B cell (primary cell): ENCODE results near the gene LIMCH1. TPM values are rescaled to one million over a fixed set of nuclear protein-coding genes. Genes with fewer than 3 reads are reported as not detected.
"Not testable (repeated sequence)": the region's sequence is repeated elsewhere in the genome, so short reads cannot be mapped to it uniquely, and the experiment has no call there.

Experiments used
- ATAC-seq: fragments of 200-7000 bp; cut with Tn5 transposase; one replicate; pipeline ENCODE4 v1.10.0; 2021; ENCODE audit warnings: low read depth, mild to moderate bottlenecking, moderate number of reproducible peaks, moderate library complexity
- CTCF ChIA-PET: fragments of 350-600 bp; sonication (Branson Sonifier 250); formaldehyde crosslinking; loops from one replicate; lab custom pipeline; 2021; ENCODE audit warnings: antibody characterized with exemption, inconsistent platforms; lab: Charles Lee
- POLR2A ChIA-PET: fragments of 350-600 bp; sonication (Branson Sonifier 250); formaldehyde crosslinking; loops from one replicate; lab custom pipeline; 2021; ENCODE audit warnings: antibody characterized with exemption; lab: Charles Lee
- DNase-seq: peaks from one replicate; pipeline ENCODE4 v3.0.0; 2013
- H2AFZ ChIP-seq: 2 replicates; pipeline ENCODE4 v1.6.1; 2012; ENCODE audit warnings: mild to moderate bottlenecking, low read depth, low read length; ENCODE audit not compliant: insufficient read depth, poor library complexity, severe bottlenecking
- H3K27ac ChIP-seq, 2 donors: 1 replicate in 1 of 2; 2 replicates in 1 of 2; pipeline ENCODE4 v1.5.1; 2012 to 2013; ENCODE audit warnings: low read length in 2 of 2, mild to moderate bottlenecking in 2 of 2, moderate library complexity in 1 of 2
- H3K27me3 ChIP-seq, 4 experiments: fragments of 200-600 bp in 1 of 4; sonication (generic) in 1 of 4; replicated peaks in 1 of 4; 1 replicate in 2 of 4; 2 replicates in 2 of 4; pipeline versions ENCODE4 v1.6.1 to v1.7.0; 2013 to 2016; ENCODE audit warnings: low read length in 3 of 4, mild to moderate bottlenecking in 2 of 4, mixed read lengths in 1 of 4, moderate library complexity in 1 of 4; ENCODE audit not compliant: insufficient read depth in 4 of 4, control insufficient read depth in 3 of 4; ENCODE audit errors: control extremely low read depth in 1 of 4
- H3K36me3 ChIP-seq, 2 experiments: replicated peaks in 1 of 2; 1 replicate in 1 of 2; 2 replicates in 1 of 2; pipeline versions ENCODE4 v1.6.1 to v1.7.1; 2013; ENCODE audit warnings: low read length in 1 of 2; ENCODE audit not compliant: insufficient read depth in 2 of 2, control insufficient read depth in 1 of 2; ENCODE audit errors: control extremely low read depth in 1 of 2, extremely low read depth in 1 of 2
- H3K4me1 ChIP-seq, 2 donors: fragments of 200-600 bp in 1 of 2; sonication (generic) in 1 of 2; 1 replicate in 1 of 2; 2 replicates in 1 of 2; pipeline versions ENCODE4 v1.5.1 to v1.6.1; 2013 to 2017; ENCODE audit warnings: low read length in 2 of 2; ENCODE audit not compliant: control insufficient read depth in 2 of 2, insufficient read depth in 2 of 2
- H3K4me2 ChIP-seq: replicated peaks from 2 replicates; pipeline ENCODE3; 2012; ENCODE audit warnings: mild to moderate bottlenecking, low read depth, low read length; ENCODE audit not compliant: poor library complexity, severe bottlenecking
- H3K4me3 ChIP-seq, 5 experiments: fragments of 200-600 bp in 1 of 5; sonication (generic) in 1 of 5; 1 replicate in 3 of 5; 2 replicates in 2 of 5; pipeline versions ENCODE4 v1.5.1 to v1.7.0; 2011 to 2016; ENCODE audit warnings: low read length in 4 of 5, mild to moderate bottlenecking in 4 of 5, low read depth in 2 of 5, control low read depth in 1 of 5, moderate library complexity in 1 of 5; ENCODE audit not compliant: insufficient read depth in 1 of 5; ENCODE audit errors: control extremely low read depth in 1 of 5, extremely low read depth in 1 of 5
- H3K79me2 ChIP-seq: fragments of 200-600 bp; sonication (generic); one replicate; pipeline ENCODE4 v1.6.0; 2016; ENCODE audit warnings: low read length; ENCODE audit not compliant: control insufficient read depth, insufficient read depth
- H3K9ac ChIP-seq: fragments of 200-600 bp; sonication (generic); 2 replicates; pipeline ENCODE4 v1.6.1; 2017; ENCODE audit warnings: mild to moderate bottlenecking, low read length, moderate library complexity
- H3K9me3 ChIP-seq, 3 donors: one replicate each; pipeline versions ENCODE4 v1.6.1 to v1.7.1; 2013; ENCODE audit warnings: low read length in 2 of 3; ENCODE audit not compliant: control insufficient read depth in 2 of 3, insufficient read depth in 1 of 3; ENCODE audit errors: control extremely low read depth in 1 of 3
- H4K20me1 ChIP-seq: 2 replicates; pipeline ENCODE4 v1.6.0; 2012; ENCODE audit warnings: mild to moderate bottlenecking, low read length; ENCODE audit not compliant: insufficient read depth, control insufficient read depth, poor library complexity, severe bottlenecking
- H3K27ac Mint-ChIP-seq: one replicate; pipeline ENCODE4 v1.8.0; 2021; ENCODE audit warnings: mixed read lengths
- H3K27me3 Mint-ChIP-seq: one replicate; pipeline ENCODE4 v1.8.0; 2021; ENCODE audit warnings: mixed read lengths
- H3K4me1 Mint-ChIP-seq: one replicate; pipeline ENCODE4 v1.8.0; 2021; ENCODE audit warnings: mixed read lengths
- H3K4me3 Mint-ChIP-seq: one replicate; pipeline ENCODE4 v1.8.0; 2021; ENCODE audit warnings: mixed read lengths
- H3K9me3 Mint-ChIP-seq: one replicate; pipeline ENCODE4 v1.8.0; 2022; ENCODE audit warnings: mixed read lengths; ENCODE audit not compliant: insufficient read depth
- EZH2 ChIP-seq: IDR thresholded peaks from 2 replicates; pipeline ENCODE4 v1.6.1; 2012; ENCODE audit warnings: borderline replicate concordance, low read depth, mild to moderate bottlenecking, moderate library complexity, low read length; ENCODE audit not compliant: insufficient read depth, poor library complexity, severe bottlenecking
- WGBS: methylation state at CpG from one replicate; pipeline ENCODE4 v1.1.5; 2013; ENCODE audit warnings: missing lambda C conversion rate; ENCODE audit not compliant: insufficient coverage; 5-methylcytosine and 5-hydroxymethylcytosine counted together
- intact Hi-C: fragments of 100-400 bp; cut with micrococcal nuclease; formaldehyde crosslinking; loops from one replicate; pipeline ENCODE4 v1.10.0; 2022
- polyA plus RNA-seq: library from polyadenylated mRNA; depleted of rRNA; stranded (reverse); fragments of >200 nt; gene quantifications from 2 replicates; pipeline ENCODE4 v1.2.3, GENCODE V29; 2012
- total RNA-seq, 2 donors: library from RNA; stranded (reverse); fragments of 120-200 nt in 1 of 2; gene quantifications; 1 replicate in 1 of 2; 2 replicates in 1 of 2; pipeline versions ENCODE4 v1.2.3 to v1.2.4, GENCODE V29; 2013 to 2022
- TF ChIP-seq, protein P1 (sequence below): fragments of 200-600 bp; IDR thresholded peaks from one replicate; pipeline ENCODE4 v1.8.0; 2022; ENCODE audit warnings: antibody characterized with exemption, mild to moderate bottlenecking

Gene LIMCH1
- total and polyA plus RNA-seq, 2 donors (not counting 1 experiment from before 2014, with no cell fraction given) = not detected

DNA sequence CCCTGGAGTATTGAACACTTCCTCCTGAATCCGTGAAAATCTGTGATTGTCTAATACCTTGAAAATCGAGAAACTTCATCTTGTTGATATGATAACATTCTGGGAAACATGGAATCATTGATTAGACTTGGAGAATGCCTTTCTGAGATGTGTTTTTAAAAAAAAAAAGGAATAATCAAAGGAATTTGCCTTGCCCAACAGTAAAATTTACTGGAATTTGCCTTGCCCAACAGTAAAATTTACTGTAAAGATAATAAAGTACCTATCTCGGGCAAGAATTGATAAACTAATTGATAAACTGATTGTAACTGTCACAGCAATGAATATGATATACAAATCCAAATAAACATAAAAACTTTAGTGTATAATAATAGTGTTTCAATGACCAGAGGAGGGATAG is 165.8 kb downstream of the LIMCH1 start:
- H3K4me3 ChIP-seq = no peak overlapping the region
- ChIA-PET POLR2A (no interaction called here), CTCF (no interaction called here)
- no peaks in the 10 kb centered on the region for H4K20me1 ChIP-seq
- no peak overlapping the region for H3K4me2 ChIP-seq
- H3K79me2 ChIP-seq = no peaks in the 10 kb centered on the region
- ATAC-seq (no peak), DNase-seq (no peak)
- H3K9me3 Mint-ChIP-seq = no peaks in the 10 kb centered on the region
- intact Hi-C loops = no loop called here
- H3K27ac ChIP-seq = no peak overlapping the region
- no peak overlapping the region for H3K4me3 Mint-ChIP-seq
- H3K9me3 ChIP-seq = no peaks in the 10 kb centered on the region
- TF ChIP-seq EZH2 = no peak
- TF ChIP-seq, protein P1, sequence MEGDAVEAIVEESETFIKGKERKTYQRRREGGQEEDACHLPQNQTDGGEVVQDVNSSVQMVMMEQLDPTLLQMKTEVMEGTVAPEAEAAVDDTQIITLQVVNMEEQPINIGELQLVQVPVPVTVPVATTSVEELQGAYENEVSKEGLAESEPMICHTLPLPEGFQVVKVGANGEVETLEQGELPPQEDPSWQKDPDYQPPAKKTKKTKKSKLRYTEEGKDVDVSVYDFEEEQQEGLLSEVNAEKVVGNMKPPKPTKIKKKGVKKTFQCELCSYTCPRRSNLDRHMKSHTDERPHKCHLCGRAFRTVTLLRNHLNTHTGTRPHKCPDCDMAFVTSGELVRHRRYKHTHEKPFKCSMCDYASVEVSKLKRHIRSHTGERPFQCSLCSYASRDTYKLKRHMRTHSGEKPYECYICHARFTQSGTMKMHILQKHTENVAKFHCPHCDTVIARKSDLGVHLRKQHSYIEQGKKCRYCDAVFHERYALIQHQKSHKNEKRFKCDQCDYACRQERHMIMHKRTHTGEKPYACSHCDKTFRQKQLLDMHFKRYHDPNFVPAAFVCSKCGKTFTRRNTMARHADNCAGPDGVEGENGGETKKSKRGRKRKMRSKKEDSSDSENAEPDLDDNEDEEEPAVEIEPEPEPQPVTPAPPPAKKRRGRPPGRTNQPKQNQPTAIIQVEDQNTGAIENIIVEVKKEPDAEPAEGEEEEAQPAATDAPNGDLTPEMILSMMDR = no peak
- no peak overlapping the region for H3K27ac Mint-ChIP-seq
- no peaks in the 10 kb centered on the region for H3K4me1 Mint-ChIP-seq
- no peaks in the 10 kb centered on the region for H3K36me3 ChIP-seq
- H3K4me1 ChIP-seq = no peaks in the 10 kb centered on the region
- no peak overlapping the region for H3K9ac ChIP-seq
- H3K27me3 ChIP-seq = no peaks in the 10 kb centered on the region
- peaks cover 29% of the 10 kb centered on the region for H3K27me3 Mint-ChIP-seq
- no CpG with 5 or more reads among the region's 3 CpGs for WGBS
- no peak overlapping the region for H2AFZ ChIP-seq

DNA sequence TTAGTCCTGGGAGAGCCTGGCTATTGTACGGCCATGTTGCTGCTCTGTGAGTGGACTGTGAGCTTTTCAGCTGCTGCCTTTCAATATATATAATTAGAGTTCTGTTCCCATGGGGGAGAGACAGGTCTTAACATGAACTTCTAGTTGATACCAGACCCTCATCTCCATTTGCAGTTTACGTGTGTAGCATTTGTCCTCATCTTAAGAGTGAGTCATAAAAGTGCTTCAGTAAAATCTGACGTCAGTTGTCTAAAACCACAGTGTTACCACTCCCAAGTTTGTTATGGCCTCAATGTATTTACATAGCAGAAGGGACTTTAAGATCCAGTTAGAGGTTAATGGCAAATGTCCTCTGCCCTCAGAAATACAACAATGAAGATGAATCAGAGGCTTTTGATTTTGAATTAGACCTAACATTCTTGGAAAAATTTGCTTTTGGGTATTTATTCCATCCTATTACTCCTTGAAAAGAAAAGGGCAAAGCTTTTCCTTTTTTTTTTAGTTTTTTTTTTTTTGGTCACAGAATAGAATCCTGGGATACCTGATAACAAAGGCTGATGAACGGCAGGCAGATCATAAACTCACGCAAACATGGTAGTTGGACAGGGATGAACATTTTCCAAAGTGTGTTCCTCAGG is 172.0 kb downstream of the LIMCH1 start:
- H3K4me1 Mint-ChIP-seq = no peaks in the 10 kb centered on the region

DNA sequence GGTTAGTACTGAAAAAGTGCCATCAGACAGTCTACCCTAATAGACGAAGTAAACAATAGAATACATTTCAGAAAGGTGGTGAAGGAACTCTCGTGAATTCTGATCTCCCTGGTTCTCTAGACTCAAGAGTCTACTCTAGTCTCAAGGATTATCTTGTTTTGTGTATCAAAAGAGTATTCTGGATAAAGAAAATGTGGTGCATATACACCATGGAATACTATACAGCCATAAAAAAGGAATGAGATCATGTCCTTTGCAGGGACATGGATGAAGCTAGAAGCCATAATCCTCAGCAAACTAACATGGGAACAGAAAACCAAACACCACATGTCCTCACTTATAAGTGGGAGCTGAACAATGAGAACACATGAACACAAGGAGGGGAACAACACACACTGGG is 173.7 kb downstream of the LIMCH1 start:
- H3K9ac ChIP-seq, H3K4me2 ChIP-seq, H3K4me1 ChIP-seq, H3K9me3 ChIP-seq, H3K4me1 Mint-ChIP-seq, H4K20me1 ChIP-seq, ATAC-seq, H3K79me2 ChIP-seq, H3K4me3 Mint-ChIP-seq, H3K27me3 ChIP-seq, H3K27ac Mint-ChIP-seq, H3K36me3 ChIP-seq, H3K27ac ChIP-seq, CTCF ChIA-PET, H3K9me3 Mint-ChIP-seq, H3K4me3 ChIP-seq, H2AFZ ChIP-seq, intact Hi-C loops, POLR2A ChIA-PET, DNase-seq: not testable (repeated sequence)
- H3K27me3 Mint-ChIP-seq = peaks cover 12% of the 10 kb centered on the region
- WGBS = no CpG with 5 or more reads among the region's 2 CpGs

More for the DNA sequence above, 172.0 kb downstream of the LIMCH1 start:
- H3K4me3 ChIP-seq = no peak overlapping the region
- H3K4me2 ChIP-seq = no peak overlapping the region
- H3K4me1 ChIP-seq = no peaks in the 10 kb centered on the region
- no peak overlapping the region for H2AFZ ChIP-seq
- no peak overlapping the region for H3K27ac ChIP-seq
- H3K9me3 Mint-ChIP-seq = no peaks in the 10 kb centered on the region
- DNase-seq (no peak), ATAC-seq (no peak)
- no peaks in the 10 kb centered on the region for H4K20me1 ChIP-seq
- POLR2A ChIA-PET = no interaction called here
- H3K27me3 Mint-ChIP-seq = peaks cover 14% of the 10 kb centered on the region
- H3K79me2 ChIP-seq = no peaks in the 10 kb centered on the region
- no peak overlapping the region for H3K4me3 Mint-ChIP-seq
- WGBS = 100% methylated on average over 2 of the region's 5 CpGs
- H3K9ac ChIP-seq = no peak overlapping the region
- intact Hi-C loops = no loop called here
- H3K27ac Mint-ChIP-seq = no peak overlapping the region
- no peaks in the 10 kb centered on the region for H3K9me3 ChIP-seq
- TF ChIP-seq, protein P1 = no peak
- no peak for TF ChIP-seq EZH2
- CTCF ChIA-PET = no interaction called here
- no peaks in the 10 kb centered on the region for H3K36me3 ChIP-seq
- no peaks in the 10 kb centered on the region for H3K27me3 ChIP-seq
